ACC112 (cell line): ENCODE data around the gene SMG9.

Experiments
- H2AFZ ChIP-seq: fragments of 200-600 bp; sonication (generic); one replicate; pipeline ENCODE4 v1.6.0; 2017; ENCODE audit warnings: antibody characterized with exemption, low read length; ENCODE audit not compliant: unreplicated experiment
- H3K27ac ChIP-seq: fragments of 200-600 bp; sonication (generic); 2 replicates; pipeline ENCODE4 v1.5.1; 2014; ENCODE audit warnings: low read depth, mild to moderate bottlenecking, antibody characterized with exemption, low read length, moderate library complexity
- H3K27me3 ChIP-seq: fragments of 200-600 bp; sonication (generic); 2 replicates; pipeline ENCODE4 v1.6.1; 2014; ENCODE audit warnings: mild to moderate bottlenecking, antibody characterized with exemption, low read length, moderate library complexity, mixed read lengths; ENCODE audit not compliant: insufficient read depth
- H3K36me3 ChIP-seq: fragments of 200-600 bp; sonication (generic); 2 replicates; pipeline ENCODE4 v1.6.1; 2016; ENCODE audit warnings: mild to moderate bottlenecking, antibody characterized with exemption, low read length, moderate library complexity, mixed read lengths; ENCODE audit not compliant: insufficient read depth
- H3K4me1 ChIP-seq: fragments of 200-600 bp; sonication (generic); one replicate; pipeline ENCODE4 v1.6.1; 2016; ENCODE audit warnings: low read length, mixed read lengths; ENCODE audit not compliant: insufficient read depth, unreplicated experiment, control insufficient read depth
- H3K4me3 ChIP-seq: fragments of 200-600 bp; sonication (generic); 2 replicates; pipeline ENCODE4 v1.5.1; 2014; ENCODE audit warnings: mild to moderate bottlenecking, low read depth, low read length
- H3K79me2 ChIP-seq: fragments of 200-600 bp; sonication (generic); one replicate; pipeline ENCODE4 v1.6.0; 2016; ENCODE audit warnings: low read length; ENCODE audit not compliant: control insufficient read depth, unreplicated experiment, insufficient read depth

Gene SMG9

GRCh38 chr19:43739439-43740235, 15.1 kb downstream of the SMG9 start:
- Histone ChIP-seq H3K4me1 (peaks cover 11% of the 10 kb centered on the region), H2AFZ (no peak overlapping the region), H3K4me3 (no peak overlapping the region), H3K27me3 (no peaks in the 10 kb centered on the region), H3K79me2 (no peaks in the 10 kb centered on the region), H3K27ac (no peak overlapping the region), H3K36me3 (peaks cover 7% of the 10 kb centered on the region)

GRCh38 chr19:43738780-43739211, 16.0 kb downstream of the SMG9 start:
- H3K27me3 ChIP-seq = no peaks in the 10 kb centered on the region
- H2AFZ ChIP-seq = no peak overlapping the region
- peaks cover 7% of the 10 kb centered on the region for H3K36me3 ChIP-seq
- no peak overlapping the region for H3K27ac ChIP-seq
- peaks cover 11% of the 10 kb centered on the region for H3K4me1 ChIP-seq
- H3K79me2 ChIP-seq = no peaks in the 10 kb centered on the region
- no peak overlapping the region for H3K4me3 ChIP-seq

- H3K4me3 ChIP-seq = no peak overlapping the region
- no peaks in the 10 kb centered on the region for H3K27me3 ChIP-seq
- no peak overlapping the region for H2AFZ ChIP-seq
- no peaks in the 10 kb centered on the region for H3K79me2 ChIP-seq
- H3K27ac ChIP-seq = no peak overlapping the region
- peaks cover 7% of the 10 kb centered on the region; the same call in 1 of the 2 replicates for H3K36me3 ChIP-seq
- peaks cover 5% of the 10 kb centered on the region for H3K4me1 ChIP-seq
Measured at GRCh38 chr19:43735957-43736356, 18.8 kb downstream of the SMG9 start.

GRCh38 chr19:43735013-43735412, 19.7 kb downstream of the SMG9 start:
- H3K79me2 ChIP-seq = no peaks in the 10 kb centered on the region
- no peak overlapping the region for H3K4me3 ChIP-seq
- H3K27ac ChIP-seq = no peak overlapping the region
- H3K4me1 ChIP-seq = peaks cover 5% of the 10 kb centered on the region
- H3K27me3 ChIP-seq = no peaks in the 10 kb centered on the region
- peaks cover 3% of the 10 kb centered on the region; the same call in 1 of the 2 replicates for H3K36me3 ChIP-seq
- H2AFZ ChIP-seq = no peak overlapping the region

- Histone ChIP-seq H3K36me3 (no peaks in the 10 kb centered on the region), H2AFZ (no peak overlapping the region)
Measured at GRCh38 chr19:43731846-43732245, 22.9 kb downstream of the SMG9 start.

GRCh38 chr19:43731346-43731745, 23.4 kb downstream of the SMG9 start:
- Histone ChIP-seq H3K27ac (no peak overlapping the region), H3K36me3 (no peaks in the 10 kb centered on the region), H3K4me3 (no peak overlapping the region), H2AFZ (no peak overlapping the region), H3K27me3 (no peaks in the 10 kb centered on the region), H3K79me2 (no peaks in the 10 kb centered on the region), H3K4me1 (no peaks in the 10 kb centered on the region)

More at GRCh38 chr19:43731846-43732245, 22.9 kb downstream of the SMG9 start:
- Histone ChIP-seq H3K27me3 (no peaks in the 10 kb centered on the region), H3K4me1 (no peaks in the 10 kb centered on the region), H3K4me3 (no peak overlapping the region), H3K79me2 (no peaks in the 10 kb centered on the region), H3K27ac (no peak overlapping the region)

GRCh38 chr19:43729919-43730318, 24.8 kb downstream of the SMG9 start:
- Histone ChIP-seq H3K4me3 (no peak overlapping the region), H3K27ac (no peak overlapping the region), H3K27me3 (no peaks in the 10 kb centered on the region), H3K4me1 (no peaks in the 10 kb centered on the region), H3K79me2 (no peaks in the 10 kb centered on the region), H3K36me3 (no peaks in the 10 kb centered on the region), H2AFZ (no peak overlapping the region)

GRCh38 chr19:43727593-43727853, 27.2 kb downstream of the SMG9 start:
- no peaks in the 10 kb centered on the region for H3K4me1 ChIP-seq
- no peaks in the 10 kb centered on the region for H3K79me2 ChIP-seq
- H2AFZ ChIP-seq = no peak overlapping the region
- no peak overlapping the region for H3K27ac ChIP-seq
- no peaks in the 10 kb centered on the region for H3K27me3 ChIP-seq
- no peaks in the 10 kb centered on the region for H3K36me3 ChIP-seq
- no peak overlapping the region for H3K4me3 ChIP-seq

- H3K79me2 ChIP-seq = no peaks in the 10 kb centered on the region
- H3K36me3 ChIP-seq = no peaks in the 10 kb centered on the region
- no peak overlapping the region for H2AFZ ChIP-seq
- H3K27ac ChIP-seq = no peak overlapping the region
- no peaks in the 10 kb centered on the region for H3K4me1 ChIP-seq
- H3K27me3 ChIP-seq = no peaks in the 10 kb centered on the region
- H3K4me3 ChIP-seq = no peak overlapping the region
Measured at GRCh38 chr19:43726736-43727592, 27.8 kb downstream of the SMG9 start.

- Histone ChIP-seq H3K4me1 (no peaks in the 10 kb centered on the region), H3K36me3 (no peaks in the 10 kb centered on the region), H3K79me2 (no peaks in the 10 kb centered on the region), H3K27ac (no peak overlapping the region), H3K27me3 (no peaks in the 10 kb centered on the region), H2AFZ (no peak overlapping the region), H3K4me3 (no peak overlapping the region)
Measured at GRCh38 chr19:43725468-43725867, 29.3 kb downstream of the SMG9 start.

- no peaks in the 10 kb centered on the region for H3K36me3 ChIP-seq
- no peaks in the 10 kb centered on the region for H3K79me2 ChIP-seq
- no peak overlapping the region for H3K4me3 ChIP-seq
- no peaks in the 10 kb centered on the region for H3K4me1 ChIP-seq
- no peak overlapping the region for H2AFZ ChIP-seq
- H3K27me3 ChIP-seq = no peaks in the 10 kb centered on the region
- no peak overlapping the region for H3K27ac ChIP-seq
Measured at GRCh38 chr19:43724896-43725295, 29.9 kb downstream of the SMG9 start.
